ENCODE data around the gene CNPY1.

- TF ChIP-seq EP300 (conservative IDR thresholded peaks at IDR 0.05; ENCODE audit: poor library complexity, severe bottlenecking) (no peak), TAF1 (IDR thresholded peaks at IDR 0.05; ENCODE audit: low read depth) (no peak), CTCF (IDR thresholded peaks at IDR 0.05; ENCODE audit: poor library complexity, severe bottlenecking) (no peak), EZH2 (IDR thresholded peaks at IDR 0.05; ENCODE audit: borderline replicate concordance, insufficient read depth, low read length, poor library complexity, severe bottlenecking) (no peak), SMC3 (conservative IDR thresholded peaks at IDR 0.05; ENCODE audit: poor library complexity) (no peak), POLR2AphosphoS5 (IDR thresholded peaks at IDR 0.05) (no peak), REST (IDR thresholded peaks at IDR 0.05; ENCODE audit: borderline replicate concordance) (no peak), MXI1 (conservative IDR thresholded peaks at IDR 0.05; ENCODE audit: poor library complexity, severe bottlenecking) (no peak)
Observed at GRCh38 chr7:155576900-155577508, 30.6 kb upstream of the CNPY1 start.
